Activated CD8-positive, alpha-beta memory T cell treated with anti-CD3 and anti-CD28 coated beads for 4 hours (primary cell): Measurements from ENCODE around the gene CRIP3.

Source experiments
- DNase-seq, 2 donors: peaks; one replicate each; pipeline ENCODE4 v3.0.0-alpha.2; 2020; ENCODE audit warnings: low read depth in 2 of 2

CRIP3 gene

GRCh38 chr6:43273707-43274106 is 34.9 kb downstream of the CRIP3 start:
- DNase-seq: no peak

GRCh38 chr6:43271944-43272343 is 36.7 kb downstream of the CRIP3 start:
- no peak for DNase-seq

DNA sequence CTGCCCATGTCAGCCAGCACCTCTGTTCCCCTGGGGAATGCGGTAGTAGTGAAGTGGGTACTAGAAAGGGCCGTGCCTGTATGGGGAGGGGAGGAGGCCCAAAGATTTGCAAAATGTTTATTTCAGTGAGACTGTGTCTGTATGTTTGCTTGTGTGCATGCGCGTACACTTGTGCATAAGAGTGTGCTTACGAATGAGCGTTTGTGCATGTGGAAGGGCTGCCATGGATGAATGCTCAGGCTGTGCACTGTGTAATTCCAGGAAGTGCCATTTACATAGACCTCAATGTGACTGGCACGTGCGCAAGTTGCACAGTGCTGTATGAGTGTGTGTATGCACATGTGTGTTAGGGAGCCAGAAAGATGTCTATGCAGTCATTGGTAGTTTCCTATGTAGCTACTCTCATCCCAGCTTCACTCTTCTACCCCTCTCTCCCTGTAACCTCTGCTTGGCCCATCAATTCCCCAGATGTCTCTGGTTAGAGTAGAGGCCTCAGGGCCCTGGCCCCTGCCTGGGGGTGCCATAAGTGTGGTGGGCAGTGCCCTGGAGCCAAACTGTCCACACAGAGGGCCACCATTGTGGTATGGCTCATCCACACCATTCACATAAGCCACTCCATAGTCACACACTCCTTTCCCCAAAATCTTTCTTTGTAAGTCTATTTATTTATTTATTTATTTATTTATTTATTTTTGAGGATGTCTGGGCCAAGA is 37.4 kb downstream of the CRIP3 start:
- no peak for DNase-seq

- DNase-seq: peak; percentile 15 to 20
Observed at GRCh38 chr6:43269273-43270007, 39.2 kb downstream of the CRIP3 start.

GRCh38 chr6:43268782-43269272 is 39.8 kb downstream of the CRIP3 start:
- no peak for DNase-seq

DNA sequence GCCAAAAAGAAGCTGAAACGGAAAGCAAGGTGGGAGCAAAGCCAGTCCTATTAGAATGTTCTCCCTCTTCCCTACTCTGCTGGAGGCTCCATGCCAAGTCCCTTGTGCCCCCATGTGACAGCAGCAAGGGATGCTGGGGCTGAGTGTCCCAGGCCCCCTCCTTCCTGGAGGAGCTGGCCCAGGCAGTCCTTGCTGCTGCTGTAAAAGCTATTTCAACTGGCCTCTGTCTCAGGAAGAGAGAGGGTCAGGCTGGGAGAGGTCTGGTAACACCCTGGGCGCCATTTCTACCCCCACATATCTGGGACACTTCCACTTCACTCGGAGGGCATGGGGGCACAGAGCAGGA is 40.3 kb downstream of the CRIP3 start:
- DNase-seq: no peak

- no peak for DNase-seq
Observed at GRCh38 chr6:43267619-43268354, 40.8 kb downstream of the CRIP3 start.

- no peak for DNase-seq
Observed at GRCh38 chr6:43265564-43265963, 43.1 kb downstream of the CRIP3 start.

GRCh38 chr6:43264599-43265145 is 44.0 kb downstream of the CRIP3 start:
- DNase-seq: no peak

- peak; percentile 51 to 53 for DNase-seq
Observed at GRCh38 chr6:43263314-43264178, 45.1 kb downstream of the CRIP3 start.

DNA sequence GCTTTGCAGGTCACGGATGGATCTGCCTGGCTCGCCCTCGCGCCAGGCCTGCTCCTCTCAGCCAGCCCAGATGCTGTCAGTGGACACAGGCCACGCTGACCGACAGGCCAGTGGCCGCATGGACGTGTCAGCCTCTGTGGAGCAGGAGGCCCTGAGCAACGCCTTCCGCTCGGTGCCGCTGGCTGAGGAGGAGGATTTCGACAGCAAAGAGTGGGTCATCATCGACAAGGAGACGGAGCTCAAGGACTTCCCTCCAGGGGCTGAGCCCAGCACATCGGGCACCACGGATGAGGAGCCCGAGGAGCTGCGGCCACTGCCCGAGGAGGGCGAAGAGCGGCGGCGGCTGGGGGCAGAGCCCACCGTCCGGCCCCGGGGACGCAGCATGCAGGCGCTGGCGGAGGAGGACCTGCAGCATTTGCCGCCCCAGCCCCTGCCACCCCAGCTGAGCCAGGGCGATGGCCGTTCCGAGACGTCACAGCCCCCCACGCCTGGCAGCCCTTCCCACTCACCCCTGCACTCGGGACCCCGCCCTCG is 45.8 kb downstream of the CRIP3 start:
- no peak for DNase-seq

DNA sequence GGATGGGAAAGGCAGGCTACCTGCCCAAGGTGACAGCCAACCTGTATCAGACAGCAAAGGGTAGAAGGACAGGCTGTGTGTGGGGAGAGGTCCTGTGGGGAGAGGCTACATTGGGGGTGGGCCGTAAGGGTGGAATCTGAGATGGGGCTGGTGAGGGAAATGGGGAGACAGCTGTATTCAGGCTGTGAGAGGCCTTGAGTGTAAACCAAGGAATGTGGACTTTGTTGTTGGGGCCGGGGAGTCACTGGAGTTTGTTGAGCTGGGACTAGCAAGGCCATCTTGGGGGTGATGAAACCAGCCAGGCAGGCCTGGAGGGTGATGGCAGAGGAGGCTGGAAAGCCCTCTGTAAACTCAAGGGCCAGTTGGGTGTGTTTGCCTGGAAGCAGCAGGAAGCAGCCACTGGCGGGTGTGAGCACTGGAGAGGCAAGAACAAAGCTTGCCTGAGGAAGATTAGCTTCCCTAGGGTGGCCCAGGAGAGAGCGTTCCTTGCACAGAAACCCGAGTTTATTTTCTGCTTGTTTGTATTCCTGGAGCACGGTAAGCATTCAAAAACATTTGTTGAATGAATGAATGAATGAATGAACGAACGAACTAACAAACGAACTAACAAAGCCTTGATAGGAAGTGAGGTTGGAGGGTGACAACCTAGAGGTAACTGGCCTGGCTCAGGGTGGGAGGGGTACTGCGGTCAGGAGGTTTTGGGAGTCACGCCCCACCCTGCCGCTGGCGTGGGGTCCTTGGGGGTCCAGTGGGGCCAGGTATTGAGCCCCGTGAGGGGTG is 46.4 kb downstream of the CRIP3 start:
- DNase-seq: no peak

DNA sequence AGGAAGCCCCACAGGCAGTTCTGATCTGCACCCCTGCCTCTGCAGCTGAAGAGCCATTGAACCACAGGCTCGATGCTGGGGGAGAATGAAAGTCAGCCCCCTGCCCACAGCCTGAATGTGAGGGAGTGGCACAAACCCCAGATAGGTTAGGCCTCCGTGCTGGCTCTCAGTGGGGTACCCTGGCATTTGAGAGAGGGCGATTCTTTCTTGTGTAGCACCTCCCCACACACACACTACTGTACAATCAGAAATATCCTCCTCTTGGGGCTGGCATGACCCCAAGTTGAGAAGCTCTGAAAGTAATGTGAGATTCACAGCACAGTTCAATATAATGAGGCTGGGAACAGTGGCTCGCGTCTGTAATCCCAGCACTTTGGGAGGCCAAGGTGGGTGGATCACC is 47.4 kb downstream of the CRIP3 start:
- DNase-seq: no peak

GRCh38 chr6:43260791-43261190 is 47.8 kb downstream of the CRIP3 start:
- DNase-seq: no peak

DNA sequence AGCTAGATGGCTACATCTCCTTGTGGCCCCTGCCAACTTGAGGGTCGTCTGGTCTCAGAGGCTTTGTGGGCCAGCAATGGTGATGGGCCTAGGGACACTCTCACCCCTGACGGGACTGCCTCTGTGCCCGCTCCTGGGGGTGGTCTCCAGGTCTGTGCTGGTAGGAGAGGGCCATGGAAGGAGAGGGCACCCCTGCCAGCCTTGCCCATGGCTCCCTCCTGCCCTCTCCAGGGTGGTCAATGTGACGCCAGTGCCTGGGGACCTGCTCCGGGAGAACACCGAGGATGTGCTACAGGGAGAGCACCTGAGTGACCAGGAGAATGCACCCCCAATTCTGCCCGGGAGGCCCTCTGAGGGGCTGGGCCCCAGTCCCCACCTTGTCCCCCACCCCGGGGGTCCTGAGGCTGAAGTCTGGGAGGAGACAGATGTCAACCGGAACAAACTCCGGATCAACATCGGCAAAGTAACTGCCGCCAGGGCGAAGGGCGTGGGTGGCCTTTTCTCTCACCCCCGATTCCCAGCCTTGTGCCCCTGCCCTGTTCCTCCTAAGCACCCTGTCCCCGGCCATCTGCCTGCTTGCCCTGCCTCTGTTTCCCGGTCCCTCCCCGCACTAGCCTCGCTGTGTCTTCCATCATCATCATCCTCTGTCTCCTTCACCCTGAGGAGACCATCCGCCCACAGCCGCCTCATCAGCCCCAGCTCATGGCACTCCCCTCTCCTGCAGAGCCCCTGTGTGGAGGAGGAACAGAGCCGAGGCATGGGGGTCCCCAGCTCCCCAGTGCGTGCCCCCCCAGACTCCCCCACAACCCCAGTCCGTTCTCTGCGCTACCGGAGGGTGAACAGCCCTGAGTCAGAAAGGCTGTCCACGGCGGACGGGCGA is 49.6 kb downstream of the CRIP3 start:
- no peak for DNase-seq

DNA sequence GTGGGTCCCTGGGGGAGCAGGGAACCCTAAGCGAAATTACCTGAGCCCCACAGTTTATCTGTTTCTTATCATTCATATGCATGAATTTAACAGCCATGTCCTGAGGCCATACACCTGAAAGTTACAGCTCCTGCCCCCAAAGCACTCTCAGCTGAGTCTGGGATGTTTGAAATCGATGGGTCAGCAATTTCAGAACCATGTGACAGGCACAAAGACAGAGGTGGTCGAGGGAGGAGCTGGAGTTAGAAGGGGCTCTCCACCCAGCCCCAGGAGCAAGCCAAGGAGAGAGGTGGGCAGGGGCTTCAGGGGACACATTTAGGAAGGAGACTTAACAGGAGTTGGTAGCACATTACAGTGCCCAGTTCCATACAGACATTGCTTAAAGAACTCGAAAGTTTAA is 50.4 kb downstream of the CRIP3 start:
- no peak for DNase-seq

GRCh38 chr6:43257367-43258145 is 51.1 kb downstream of the CRIP3 start:
- DNase-seq: no peak

DNA sequence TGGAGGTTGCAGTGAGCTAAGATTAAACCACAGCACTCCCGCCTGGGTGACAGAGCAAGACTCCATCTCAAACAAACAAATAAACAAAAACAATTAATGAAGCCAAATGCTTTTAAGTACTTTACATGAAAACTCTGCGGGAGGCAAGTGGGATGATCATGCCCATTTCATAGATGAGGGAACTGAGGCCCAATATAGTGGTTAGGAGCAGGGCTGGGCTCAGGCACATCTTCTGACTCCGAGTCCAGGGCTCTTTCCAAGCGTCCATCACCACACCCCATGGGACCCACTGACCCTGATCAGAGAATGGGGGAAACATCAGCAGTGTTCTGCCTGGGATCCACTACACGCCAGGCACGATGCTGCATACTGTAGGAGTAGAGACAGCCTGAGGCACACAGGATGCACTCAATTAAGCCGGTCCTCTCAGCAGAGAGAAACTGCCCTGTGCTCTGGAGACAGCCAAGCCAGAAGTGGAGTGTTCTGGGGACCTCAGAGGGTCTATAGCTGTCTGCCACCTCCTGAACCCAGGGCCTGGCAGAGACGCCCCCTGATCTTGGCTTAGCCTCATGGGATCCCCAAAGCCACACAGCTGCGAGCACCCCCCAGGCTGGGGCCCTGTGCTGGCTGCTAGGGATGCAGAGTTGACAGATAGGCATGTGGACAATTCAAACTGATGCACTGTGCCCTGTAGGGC is 51.8 kb downstream of the CRIP3 start:
- no peak for DNase-seq
